Type B pancreatic cell (in vitro differentiated cells): Measurements from ENCODE around the gene CD151. TPM values are rescaled to one million over a fixed set of nuclear protein-coding genes. Genes with fewer than 3 reads are reported as not detected.
A peak's percentile ranks its signal among the peaks of the same experiment; 100 is the strongest.

Source experiments
- DNase-seq: peaks from one replicate; pipeline ENCODE4 v3.0.0; 2021; ENCODE audit warnings: mixed read lengths; ENCODE audit not compliant: unreplicated experiment; ENCODE audit errors: extremely low spot score
- H3K27ac Mint-ChIP-seq: 2 replicates; pipeline ENCODE4 v1.8.0; 2021; ENCODE audit warnings: mild to moderate bottlenecking, mixed read lengths
- H3K27me3 Mint-ChIP-seq: 2 replicates; pipeline ENCODE4 v1.8.0; 2021; ENCODE audit warnings: mixed read lengths
- H3K36me3 Mint-ChIP-seq: 2 replicates; pipeline ENCODE4 v1.8.0; 2021; ENCODE audit warnings: mixed read lengths
- H3K4me1 Mint-ChIP-seq: one replicate; pipeline ENCODE4 v1.8.0; 2021; ENCODE audit warnings: mixed read lengths; ENCODE audit not compliant: unreplicated experiment
- H3K4me3 Mint-ChIP-seq: 2 replicates; pipeline ENCODE4 v1.8.0; 2021; ENCODE audit warnings: mild to moderate bottlenecking, mixed read lengths
- H3K9me3 Mint-ChIP-seq: 2 replicates; pipeline ENCODE4 v1.8.0; 2021; ENCODE audit warnings: mixed read lengths
- CTCF ChIP-seq: fragments of 200-600 bp; sonication (generic); conservative IDR thresholded peaks from 2 replicates; pipeline ENCODE4 v1.5.0; 2021; ENCODE audit warnings: antibody characterized with exemption, mild to moderate bottlenecking
- total RNA-seq: library from RNA; stranded (reverse); gene quantifications from 2 replicates; pipeline ENCODE4 v1.2.1, GENCODE V29; 2021; ENCODE audit warnings: low replicate concordance

Gene CD151
- total RNA-seq, 1 donor from 2014 or later: 126 TPM

- peak; percentile 17 for TF ChIP-seq CTCF
- peak overlapping the region; percentile 89 for H3K27ac Mint-ChIP-seq
Measured at GRCh38 chr11:833114-833791, 501 bp downstream of the CD151 start.

DNA sequence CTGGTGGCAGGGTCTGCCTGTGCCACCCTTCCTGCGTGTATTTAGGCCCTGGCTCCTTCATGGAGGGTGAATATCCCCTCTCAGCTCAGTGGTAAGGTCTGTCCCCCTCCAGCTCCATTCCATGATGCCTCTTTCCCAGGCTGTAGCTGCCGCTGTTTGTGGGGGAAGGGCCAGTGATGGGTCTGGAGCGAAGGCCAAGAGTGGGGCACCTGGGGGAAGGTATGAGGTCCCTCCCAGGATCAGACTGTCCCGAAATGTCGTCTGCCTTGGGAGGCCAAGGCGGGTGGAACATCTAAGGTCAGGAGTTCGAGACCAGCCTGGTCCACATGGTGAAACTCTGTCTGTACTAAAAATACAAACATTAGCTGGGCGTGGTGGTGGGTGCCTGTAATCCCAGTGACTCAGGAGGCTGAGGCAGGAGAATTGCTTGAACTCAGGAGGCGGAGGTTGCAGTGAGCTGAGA is 1.1 kb downstream of the CD151 start:
- Mint-ChIP-seq H3K4me1 (no peaks in the 10 kb centered on the region), H3K4me3 (peak overlapping the region; percentile 84), H3K27me3 (peaks cover 26% of the 10 kb centered on the region), H3K27ac (peak overlapping the region; percentile 89), H3K36me3 (no peaks in the 10 kb centered on the region), H3K9me3 (no peaks in the 10 kb centered on the region)
- no peak for DNase-seq
- no peak for TF ChIP-seq CTCF

More at GRCh38 chr11:833114-833791, 501 bp downstream of the CD151 start:
- Mint-ChIP-seq H3K36me3 (no peaks in the 10 kb centered on the region), H3K4me1 (peaks cover 2% of the 10 kb centered on the region), H3K27me3 (peaks cover 32% of the 10 kb centered on the region), H3K9me3 (no peaks in the 10 kb centered on the region), H3K4me3 (peak overlapping the region; percentile 84)
- no peak for DNase-seq

GRCh38 chr11:834371-835316 is 1.9 kb downstream of the CD151 start:
- Mint-ChIP-seq H3K9me3 (no peaks in the 10 kb centered on the region), H3K4me1 (no peaks in the 10 kb centered on the region), H3K27ac (peak overlapping the region; percentile 89), H3K36me3 (no peaks in the 10 kb centered on the region), H3K4me3 (peak overlapping the region; percentile 84), H3K27me3 (peaks cover 18% of the 10 kb centered on the region)
- DNase-seq: no peak
- no peak for TF ChIP-seq CTCF

DNA sequence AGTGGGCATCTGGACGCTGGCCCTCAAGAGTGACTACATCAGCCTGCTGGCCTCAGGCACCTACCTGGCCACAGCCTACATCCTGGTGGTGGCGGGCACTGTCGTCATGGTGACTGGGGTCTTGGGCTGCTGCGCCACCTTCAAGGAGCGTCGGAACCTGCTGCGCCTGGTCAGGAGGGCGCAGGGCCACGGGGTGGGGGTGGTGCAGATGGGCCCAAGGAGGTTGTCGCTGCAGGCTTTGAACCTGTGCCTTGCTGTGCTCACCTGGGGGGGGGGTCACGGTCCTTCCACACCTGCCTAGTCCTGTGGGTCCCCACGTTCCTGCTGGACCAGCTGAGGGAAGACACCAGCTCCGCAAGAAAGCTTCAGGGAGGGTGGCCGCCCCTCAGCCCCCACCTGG is 3.5 kb downstream of the CD151 start:
- no peak overlapping the region for H3K4me3 Mint-ChIP-seq
- H3K4me1 Mint-ChIP-seq: peaks cover 11% of the 10 kb centered on the region
- no peak overlapping the region for H3K27ac Mint-ChIP-seq
- no peak for TF ChIP-seq CTCF
- H3K36me3 Mint-ChIP-seq: no peaks in the 10 kb centered on the region
- peaks cover 10% of the 10 kb centered on the region for H3K27me3 Mint-ChIP-seq
- no peaks in the 10 kb centered on the region for H3K9me3 Mint-ChIP-seq
- no peak for DNase-seq

DNA sequence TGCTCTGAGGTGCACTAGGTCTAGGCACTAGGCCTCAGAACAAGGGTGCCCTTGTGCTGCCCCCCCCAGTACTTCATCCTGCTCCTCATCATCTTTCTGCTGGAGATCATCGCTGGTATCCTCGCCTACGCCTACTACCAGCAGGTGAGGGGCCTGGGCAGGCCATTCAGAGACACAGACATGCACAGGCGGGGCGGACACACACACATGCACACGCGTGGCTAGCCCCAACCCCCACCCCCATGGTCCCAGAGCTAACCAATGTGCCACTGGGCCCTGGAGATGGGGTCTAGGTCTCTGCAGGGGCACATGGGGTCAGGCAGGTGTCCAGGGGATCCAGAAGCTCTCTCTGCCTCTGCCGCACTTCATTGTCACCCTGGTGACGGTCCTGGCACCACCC is 3.9 kb downstream of the CD151 start:
- H3K4me3 Mint-ChIP-seq: no peak overlapping the region
- TF ChIP-seq CTCF: no peak
- DNase-seq: no peak
- no peaks in the 10 kb centered on the region for H3K9me3 Mint-ChIP-seq
- H3K4me1 Mint-ChIP-seq: peaks cover 12% of the 10 kb centered on the region
- peaks cover 6% of the 10 kb centered on the region for H3K27me3 Mint-ChIP-seq
- no peaks in the 10 kb centered on the region for H3K36me3 Mint-ChIP-seq
- no peak overlapping the region for H3K27ac Mint-ChIP-seq
